ENCODE measurements around the gene SEH1L. TPM values are rescaled to one million over a fixed set of nuclear protein-coding genes. Genes with fewer than 3 reads are reported as not detected.

SEH1L gene
- polyA plus RNA-seq, 2 of the 4 experiments (the other 2 are of a cell fraction): 31.6 to 63.1 TPM

- H3K4me2 ChIP-seq: no peak overlapping the region
- no peak overlapping the region for H3K4me3 ChIP-seq
- POLR2A ChIA-PET: no interaction called here
- DNase-seq (ENCODE audit: low read depth in 1 of 2, low spot score in 1 of 2): no peak
- CTCF ChIA-PET: no interaction called here
- ATAC-seq: no peak
- H3K9me3 ChIP-seq: no peaks in the 10 kb centered on the region
- 100% methylated on average over 1 of the region's 1 CpG for WGBS (ENCODE audit: missing lambda C conversion rate)
- TF ChIP-seq HOXB5 (CRISPR knock-in tag; IDR thresholded peaks at IDR 0.05): no peak
- no peak for TF ChIP-seq RCOR1 (IDR thresholded peaks at IDR 0.05; ENCODE audit: low read depth, low read length)
- TF ChIP-seq ESRRA (IDR thresholded peaks at IDR 0.05; ENCODE audit: borderline replicate concordance, low read length): no peak
- TF ChIP-seq CHD2 (IDR thresholded peaks at IDR 0.05; ENCODE audit: low read length, partially characterized antibody): no peak
- TF ChIP-seq JUNB (IDR thresholded peaks at IDR 0.05): no peak
- TF ChIP-seq CHD4 (IDR thresholded peaks at IDR 0.05; ENCODE audit: borderline replicate concordance): no peak
- no peak for TF ChIP-seq RARB (CRISPR knock-in tag; IDR thresholded peaks at IDR 0.05)
- no peak for TF ChIP-seq HMGXB4 (CRISPR knock-in tag; IDR thresholded peaks at IDR 0.05; ENCODE audit: borderline replicate concordance)
- no peak for TF ChIP-seq ATOH8 (CRISPR knock-in tag; IDR thresholded peaks at IDR 0.05; ENCODE audit: low read depth)
- no peak for TF ChIP-seq GATA3 (IDR thresholded peaks at IDR 0.05; ENCODE audit: borderline replicate concordance)
- no peak for TF ChIP-seq CEBPB (IDR thresholded peaks at IDR 0.05)
- no peak for TF ChIP-seq PBX3 (IDR thresholded peaks at IDR 0.05)
- H3K27ac ChIP-seq: no peak overlapping the region
- H3K4me1 ChIP-seq: no peaks in the 10 kb centered on the region
- FAIRE-seq: no peak
Observed at GRCh38 chr18:12963069-12963468, 15.3 kb downstream of the SEH1L start.

GRCh38 chr18:12968115-12968514, 20.3 kb downstream of the SEH1L start:
- FAIRE-seq (no peak), DNase-seq (ENCODE audit: low read depth in 1 of 2, low spot score in 1 of 2) (no peak), ATAC-seq (no peak)
- ChIA-PET CTCF (no interaction called here), POLR2A (no interaction called here)
- H3K9me3 ChIP-seq: no peaks in the 10 kb centered on the region
- no peak overlapping the region for H3K4me2 ChIP-seq
- no peak overlapping the region for H3K27ac ChIP-seq
- no peak overlapping the region for H3K4me3 ChIP-seq
- WGBS (ENCODE audit: missing lambda C conversion rate): 87% methylated on average over 4 of the region's 4 CpGs
- no peaks in the 10 kb centered on the region for H3K4me1 ChIP-seq
- TF ChIP-seq GATA3 (IDR thresholded peaks at IDR 0.05; ENCODE audit: borderline replicate concordance): no peak
- no peak for TF ChIP-seq CBX8 (IDR thresholded peaks at IDR 0.05)
- no peak for TF ChIP-seq USF2 (IDR thresholded peaks at IDR 0.05)

- TF ChIP-seq MAFK (IDR thresholded peaks at IDR 0.05; ENCODE audit: partially characterized antibody) (no peak), EP300 (IDR thresholded peaks at IDR 0.05) (no peak), HOXB13 (CRISPR knock-in tag; IDR thresholded peaks at IDR 0.05; ENCODE audit: low read depth) (no peak), BCL3 (IDR thresholded peaks at IDR 0.05) (no peak), MAX (IDR thresholded peaks at IDR 0.05) (no peak), CHD2 (IDR thresholded peaks at IDR 0.05; ENCODE audit: low read length, partially characterized antibody) (no peak), GATA3 (IDR thresholded peaks at IDR 0.05; ENCODE audit: borderline replicate concordance) (no peak), REST (IDR thresholded peaks at IDR 0.05) (no peak)
- ATAC-seq: no peak
Observed at GRCh38 chr18:12968619-12969018, 20.8 kb downstream of the SEH1L start.

More at GRCh38 chr18:12968619-12969018, 20.8 kb downstream of the SEH1L start:
- no peak overlapping the region for H3K4me3 ChIP-seq
- POLR2A ChIA-PET: interaction anchor here (0.7 kb wide), 1 partner anchor 240 kb away, joined by 12 read pairs; no protein-coding TSS in a partner anchor
- H3K4me1 ChIP-seq: no peaks in the 10 kb centered on the region
- 93% methylated on average over 6 of the region's 6 CpGs for WGBS (ENCODE audit: missing lambda C conversion rate)
- H3K9me3 ChIP-seq: no peaks in the 10 kb centered on the region
- FAIRE-seq: no peak
- no peak for DNase-seq (ENCODE audit: low read depth in 1 of 2, low spot score in 1 of 2)
- CTCF ChIA-PET: no interaction called here
- H3K4me2 ChIP-seq: no peak overlapping the region
- no peak overlapping the region for H3K27ac ChIP-seq
